ENCODE data around the gene PDCD7. TPM values are rescaled to one million over a fixed set of nuclear protein-coding genes. Genes with fewer than 3 reads are reported as not detected.
"Not testable (repeated sequence)": the region's sequence is repeated elsewhere in the genome, so short reads cannot be mapped to it uniquely, and the experiment has no call there.

PDCD7 gene
- total RNA-seq, 2 experiments from 2014 or later: 34.6 to 47.3 TPM

- no peaks in the 10 kb centered on the region for H3K79me2 ChIP-seq (ENCODE audit: insufficient read depth, low read depth, low read length)
- no peak overlapping the region for H3K27ac ChIP-seq (ENCODE audit: low read depth, low read length, poor library complexity, severe bottlenecking)
- no TSS peak for BruUV-seq (replicated peaks)
- no peak for DNase-seq (ENCODE audit: low spot score)
- no peaks in the 10 kb centered on the region for H3K4me1 ChIP-seq (ENCODE audit: insufficient read depth, low read length, poor library complexity, severe bottlenecking)
- H3K9me2 ChIP-seq (ENCODE audit: insufficient read depth, low read length): no peaks in the 10 kb centered on the region
- CTCF ChIA-PET (ENCODE audit: unreplicated experiment): no interaction called here
- no peaks in the 10 kb centered on the region for H3K9me3 ChIP-seq (ENCODE audit: low read length)
- H3K36me3 ChIP-seq (ENCODE audit: insufficient read depth, low read length): peaks cover 55% of the 10 kb centered on the region
- H3K4me2 ChIP-seq (ENCODE audit: low read length): no peak overlapping the region
- H3K4me3 ChIP-seq (ENCODE audit: low read depth, low read length, poor library complexity, severe bottlenecking): no peak overlapping the region
- POLR2A ChIA-PET: no interaction called here
- intact Hi-C loops (cut with micrococcal nuclease; ENCODE audit: unreplicated experiment): no loop called here
- no peak for TF ChIP-seq CTCF (conservative IDR thresholded peaks at IDR 0.05; ENCODE audit: low read length)
- TF ChIP-seq EZH2phosphoT487 (IDR thresholded peaks at IDR 0.05; ENCODE audit: borderline replicate concordance, low read depth, low read length): no peak
- no peaks in the 10 kb centered on the region for H4K20me1 ChIP-seq (ENCODE audit: insufficient read depth, low read length)
- no peak overlapping the region for H2AFZ ChIP-seq (ENCODE audit: low read length)
Observed at GRCh38 chr15:65100442-65100841, 33.2 kb downstream of the PDCD7 start.

GRCh38 chr15:65099801-65100200, 33.8 kb downstream of the PDCD7 start:
- H3K27ac ChIP-seq (ENCODE audit: low read depth, low read length, poor library complexity, severe bottlenecking); H3K79me2 ChIP-seq (ENCODE audit: insufficient read depth, low read depth, low read length); DNase-seq (ENCODE audit: low spot score); H3K9me2 ChIP-seq (ENCODE audit: insufficient read depth, low read length); H2AFZ ChIP-seq (ENCODE audit: low read length); BruUV-seq (replicated peaks); POLR2A ChIA-PET; H3K4me3 ChIP-seq (ENCODE audit: low read depth, low read length, poor library complexity, severe bottlenecking); H3K9me3 ChIP-seq (ENCODE audit: low read length); H3K4me1 ChIP-seq (ENCODE audit: insufficient read depth, low read length, poor library complexity, severe bottlenecking); intact Hi-C loops (cut with micrococcal nuclease; ENCODE audit: unreplicated experiment); H4K20me1 ChIP-seq (ENCODE audit: insufficient read depth, low read length); H3K4me2 ChIP-seq (ENCODE audit: low read length): not testable (repeated sequence)
- CTCF ChIA-PET (ENCODE audit: unreplicated experiment): interaction anchor here (0.6 kb wide), 1 partner anchor 77 kb away, joined by 3 read pairs; no protein-coding TSS in a partner anchor
- H3K36me3 ChIP-seq (ENCODE audit: insufficient read depth, low read length): peaks cover 50% of the 10 kb centered on the region

- H3K4me1 ChIP-seq (ENCODE audit: insufficient read depth, low read length, poor library complexity, severe bottlenecking): no peaks in the 10 kb centered on the region
- BruUV-seq (replicated peaks): no TSS peak
- TF ChIP-seq CTCF (conservative IDR thresholded peaks at IDR 0.05; ENCODE audit: low read length): no peak
- TF ChIP-seq EZH2phosphoT487 (IDR thresholded peaks at IDR 0.05; ENCODE audit: borderline replicate concordance, low read depth, low read length): no peak
- H3K9me3 ChIP-seq (ENCODE audit: low read length): no peaks in the 10 kb centered on the region
- no peaks in the 10 kb centered on the region for H3K9me2 ChIP-seq (ENCODE audit: insufficient read depth, low read length)
- H3K4me3 ChIP-seq (ENCODE audit: low read depth, low read length, poor library complexity, severe bottlenecking): no peak overlapping the region
- H3K4me2 ChIP-seq (ENCODE audit: low read length): no peak overlapping the region
- no peak overlapping the region for H2AFZ ChIP-seq (ENCODE audit: low read length)
- H4K20me1 ChIP-seq (ENCODE audit: insufficient read depth, low read length): no peaks in the 10 kb centered on the region
- H3K27ac ChIP-seq (ENCODE audit: low read depth, low read length, poor library complexity, severe bottlenecking): no peak overlapping the region
- H3K36me3 ChIP-seq (ENCODE audit: insufficient read depth, low read length): peaks cover 50% of the 10 kb centered on the region
- intact Hi-C loops (cut with micrococcal nuclease; ENCODE audit: unreplicated experiment): no loop called here
- POLR2A ChIA-PET: interaction anchor here (0.6 kb wide), 1 partner anchor 86 kb away, joined by 4 read pairs; the partner anchor contains the start of gene CLPX
- no peaks in the 10 kb centered on the region for H3K79me2 ChIP-seq (ENCODE audit: insufficient read depth, low read depth, low read length)
- CTCF ChIA-PET (ENCODE audit: unreplicated experiment): interaction anchor here (0.6 kb wide), 1 partner anchor 77 kb away, joined by 3 read pairs; no protein-coding TSS in a partner anchor
- DNase-seq (ENCODE audit: low spot score): no peak
Observed at GRCh38 chr15:65099336-65099735, 34.3 kb downstream of the PDCD7 start.
